Body of pancreas (tissue), 4 donors: Measurements from ENCODE around the gene TMEM135.

ENCODE experiments used
- POLR2A ChIP-seq, 3 donors: fragments of 450-650 bp; IDR thresholded peaks; one replicate each; pipeline ENCODE4 v1.6.1; 2016; ENCODE audit warnings: antibody characterized with exemption in 3 of 3, mild to moderate bottlenecking in 2 of 3
- TF ChIP-seq, protein P1 (sequence below), 7 experiments: fragments of 450-650 bp in 4 of 7; fragments of 200-600 bp in 3 of 7; sonication (generic) in 3 of 7; IDR thresholded peaks; one replicate each; pipeline ENCODE4 v1.5.1; 2016 to 2019; ENCODE audit warnings: antibody characterized with exemption in 7 of 7

DNA sequence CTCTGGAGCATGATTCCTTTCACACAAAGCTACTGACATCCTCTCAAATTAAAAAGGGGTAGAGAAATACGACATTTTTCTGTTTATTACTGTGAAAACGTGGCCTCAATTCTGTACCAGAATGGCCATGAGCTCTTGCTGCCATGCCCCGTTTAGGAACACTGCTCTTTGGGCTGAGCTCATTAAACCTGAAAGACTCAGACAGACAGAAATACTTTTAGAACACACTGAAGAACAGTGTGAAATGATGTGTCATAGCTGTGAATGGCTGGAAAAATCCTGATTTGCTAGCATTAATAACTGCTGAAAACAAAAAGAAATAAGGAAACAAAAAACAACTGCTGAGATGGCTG lies 32.2 kb upstream of the TMEM135 start:
- TF ChIP-seq, protein P1, sequence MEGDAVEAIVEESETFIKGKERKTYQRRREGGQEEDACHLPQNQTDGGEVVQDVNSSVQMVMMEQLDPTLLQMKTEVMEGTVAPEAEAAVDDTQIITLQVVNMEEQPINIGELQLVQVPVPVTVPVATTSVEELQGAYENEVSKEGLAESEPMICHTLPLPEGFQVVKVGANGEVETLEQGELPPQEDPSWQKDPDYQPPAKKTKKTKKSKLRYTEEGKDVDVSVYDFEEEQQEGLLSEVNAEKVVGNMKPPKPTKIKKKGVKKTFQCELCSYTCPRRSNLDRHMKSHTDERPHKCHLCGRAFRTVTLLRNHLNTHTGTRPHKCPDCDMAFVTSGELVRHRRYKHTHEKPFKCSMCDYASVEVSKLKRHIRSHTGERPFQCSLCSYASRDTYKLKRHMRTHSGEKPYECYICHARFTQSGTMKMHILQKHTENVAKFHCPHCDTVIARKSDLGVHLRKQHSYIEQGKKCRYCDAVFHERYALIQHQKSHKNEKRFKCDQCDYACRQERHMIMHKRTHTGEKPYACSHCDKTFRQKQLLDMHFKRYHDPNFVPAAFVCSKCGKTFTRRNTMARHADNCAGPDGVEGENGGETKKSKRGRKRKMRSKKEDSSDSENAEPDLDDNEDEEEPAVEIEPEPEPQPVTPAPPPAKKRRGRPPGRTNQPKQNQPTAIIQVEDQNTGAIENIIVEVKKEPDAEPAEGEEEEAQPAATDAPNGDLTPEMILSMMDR (IDR thresholded peaks at IDR 0.05): no peak
- no peak for TF ChIP-seq POLR2A (IDR thresholded peaks at IDR 0.05)
